H1 (cell line): ENCODE results near the gene TTLL5. TPM values are rescaled to one million over a fixed set of nuclear protein-coding genes. Genes with fewer than 3 reads are reported as not detected.

Experiments used
- CTCF ChIA-PET: fragments of 300-600 bp; sonication (Branson Sonifier 250); formaldehyde crosslinking; loops from one replicate; lab custom pipeline; 2021; ENCODE audit not compliant: partially characterized antibody; lab: Charles Lee
- POLR2A ChIA-PET: fragments of 300-600 bp; sonication (Branson Sonifier 250); formaldehyde crosslinking; loops from one replicate; lab custom pipeline; 2021; ENCODE audit warnings: inconsistent platforms; ENCODE audit not compliant: partially characterized antibody; lab: Charles Lee
- DNase-seq, 2 experiments: peaks; one replicate each; pipeline versions ENCODE4 v3.0.0 to v3.0.0-alpha.2; 2010 to 2022; ENCODE audit warnings: low spot score in 2 of 2, low read depth in 1 of 2, mixed read lengths in 1 of 2
- FAIRE-seq: peaks from 2 replicates; lab custom pipeline; 2011; peaks lifted over from hg19 to GRCh38; lab: Jason Lieb, UNC
- H2AFZ ChIP-seq: 2 replicates; pipeline ENCODE4 v1.8.1; 2012; ENCODE audit warnings: low read length, inconsistent platforms
- H2AK5ac ChIP-seq: 2 replicates; pipeline ENCODE4 v1.6.1; 2013; ENCODE audit warnings: low read depth, low read length
- H2BK120ac ChIP-seq: replicated peaks from 2 replicates; pipeline ENCODE3; 2013; ENCODE audit warnings: low read depth, low read length, inconsistent platforms
- H2BK12ac ChIP-seq: 2 replicates; pipeline ENCODE4 v1.6.1; 2013; ENCODE audit warnings: low read depth, low read length
- H2BK15ac ChIP-seq: 2 replicates; pipeline ENCODE4 v1.6.1; 2013; ENCODE audit warnings: low read length
- H2BK20ac ChIP-seq: 2 replicates; pipeline ENCODE4 v1.6.1; 2013; ENCODE audit warnings: low read length
- H2BK5ac ChIP-seq: 2 replicates; pipeline ENCODE4 v1.6.1; 2013; ENCODE audit warnings: low read depth, low read length
- H3K14ac ChIP-seq: 2 replicates; pipeline ENCODE4 v1.6.1; 2013; ENCODE audit warnings: inconsistent platforms; ENCODE audit not compliant: insufficient read length
- H3K18ac ChIP-seq: 2 replicates; pipeline ENCODE4 v1.6.1; 2013; ENCODE audit warnings: low read length; ENCODE audit errors: extremely low read depth
- H3K23ac ChIP-seq: 2 replicates; pipeline ENCODE4 v1.6.1; 2013; ENCODE audit warnings: inconsistent platforms; ENCODE audit not compliant: insufficient read length
- H3K23me2 ChIP-seq: 2 replicates; pipeline ENCODE4 v1.6.1; 2013; ENCODE audit warnings: low read depth, low read length
- H3K27ac ChIP-seq: 2 replicates; pipeline ENCODE4 v1.6.1; 2011; ENCODE audit warnings: low read depth, low read length, inconsistent platforms
- H3K27me3 ChIP-seq, 4 experiments: replicated peaks in 1 of 4; 1 replicate in 1 of 4; 2 replicates in 3 of 4; pipeline versions ENCODE4 v1.6.1 to v1.8.1; 2011 to 2013; ENCODE audit warnings: low read length in 3 of 4, mild to moderate bottlenecking in 3 of 4, inconsistent platforms in 2 of 4, mixed read lengths in 2 of 4, moderate library complexity in 1 of 4; ENCODE audit not compliant: control insufficient read depth in 3 of 4, insufficient read depth in 3 of 4; ENCODE audit errors: extremely low read depth in 1 of 4
- H3K36me3 ChIP-seq, 4 experiments: 2 replicates each; pipeline versions ENCODE4 v1.6.1 to v1.8.1; 2011 to 2013; ENCODE audit warnings: mild to moderate bottlenecking in 4 of 4, low read length in 3 of 4, moderate library complexity in 2 of 4, control low read depth in 1 of 4, inconsistent platforms in 1 of 4; ENCODE audit not compliant: insufficient read depth in 4 of 4, control insufficient read depth in 2 of 4
- H3K4ac ChIP-seq: replicated peaks from 2 replicates; pipeline ENCODE3; 2013; ENCODE audit warnings: low read length, low read depth, mixed read lengths, inconsistent platforms; ENCODE audit not compliant: insufficient read length
- H3K4me1 ChIP-seq, 4 experiments: replicated peaks in 1 of 4; 1 replicate in 1 of 4; 2 replicates in 3 of 4; pipeline versions ENCODE4 v1.6.1 to v1.8.1; 2011 to 2013; ENCODE audit warnings: low read length in 3 of 4, inconsistent platforms in 2 of 4, mixed read lengths in 1 of 4; ENCODE audit not compliant: insufficient read depth in 4 of 4, control insufficient read depth in 3 of 4
- H3K4me2 ChIP-seq, 2 experiments: 2 replicates each; pipeline versions ENCODE4 v1.6.1 to v1.8.1; 2011 to 2013; ENCODE audit warnings: low read depth in 2 of 2, low read length in 2 of 2, control low read depth in 1 of 2, inconsistent platforms in 1 of 2, mild to moderate bottlenecking in 1 of 2; ENCODE audit not compliant: insufficient read depth in 1 of 2
- H3K4me3 ChIP-seq, 4 experiments: fragments of 200-600, 300-600 bp in 1 of 4; sonication (generic), shearing (Covaris generic), sonication (Bioruptor Twin) in 1 of 4; 2 replicates each; pipeline versions ENCODE4 v1.5.1 to v1.8.1; 2011 to 2016; ENCODE audit warnings: low read length in 4 of 4, low read depth in 3 of 4, control low read depth in 2 of 4, inconsistent platforms in 2 of 4, mild to moderate bottlenecking in 2 of 4, mixed read lengths in 1 of 4, moderate library complexity in 1 of 4; ENCODE audit not compliant: insufficient read depth in 2 of 4; ENCODE audit errors: extremely low read depth in 1 of 4
- H3K56ac ChIP-seq: replicated peaks from 2 replicates; pipeline ENCODE3; 2013; ENCODE audit warnings: low read depth, mild to moderate bottlenecking, mixed read lengths, low read length, inconsistent platforms; ENCODE audit not compliant: insufficient read length
- H3K79me1 ChIP-seq: 2 replicates; pipeline ENCODE4 v1.6.1; 2013; ENCODE audit warnings: low read depth, low read length, control low read depth
- H3K79me2 ChIP-seq, 2 experiments: 2 replicates each; pipeline versions ENCODE4 v1.6.1 to v1.8.1; 2012 to 2013; ENCODE audit warnings: low read length in 2 of 2, mild to moderate bottlenecking in 2 of 2, inconsistent platforms in 1 of 2; ENCODE audit not compliant: insufficient read depth in 2 of 2, control insufficient read depth in 1 of 2
- H3K9ac ChIP-seq, 4 experiments: replicated peaks in 1 of 4; 1 replicate in 1 of 4; 2 replicates in 3 of 4; pipeline versions ENCODE4 v1.6.1 to v1.8.1; 2011 to 2013; ENCODE audit warnings: low read depth in 3 of 4, low read length in 3 of 4, control low read depth in 2 of 4, mild to moderate bottlenecking in 2 of 4, moderate library complexity in 2 of 4, inconsistent platforms in 1 of 4; ENCODE audit errors: extremely low read depth in 1 of 4
- H3K9me3 ChIP-seq, 2 experiments: 2 replicates each; pipeline versions ENCODE4 v1.6.1 to v1.8.1; 2012 to 2013; ENCODE audit warnings: mild to moderate bottlenecking in 2 of 2, moderate library complexity in 2 of 2, control low read depth in 1 of 2, inconsistent platforms in 1 of 2, low read depth in 1 of 2, low read length in 1 of 2, mixed read lengths in 1 of 2; ENCODE audit not compliant: insufficient read depth in 2 of 2
- H4K20me1 ChIP-seq, 2 experiments: replicated peaks in 1 of 2; 2 replicates each; pipeline versions ENCODE3 to v1.8.1; 2011 to 2013; ENCODE audit warnings: inconsistent platforms in 2 of 2, low read length in 2 of 2, mild to moderate bottlenecking in 1 of 2; ENCODE audit not compliant: insufficient read depth in 2 of 2, control insufficient read depth in 1 of 2
- H4K5ac ChIP-seq: 2 replicates; pipeline ENCODE4 v1.6.1; 2013; ENCODE audit warnings: low read length, low read depth, mixed read lengths, inconsistent platforms; ENCODE audit not compliant: insufficient read length
- H4K8ac ChIP-seq: 2 replicates; pipeline ENCODE4 v1.8.0; 2013; ENCODE audit warnings: mild to moderate bottlenecking, moderate library complexity, low read length, inconsistent platforms; ENCODE audit not compliant: insufficient read depth; ENCODE audit errors: extremely low read depth
- H4K91ac ChIP-seq: replicated peaks from 2 replicates; pipeline ENCODE3; 2013; ENCODE audit warnings: low read length, mixed read lengths, inconsistent platforms; ENCODE audit not compliant: insufficient read length
- GABPA ChIP-seq: IDR thresholded peaks from 2 replicates; pipeline ENCODE4 v1.6.1; 2011; ENCODE audit warnings: mild to moderate bottlenecking, low read length, moderate library complexity, borderline replicate concordance; ENCODE audit not compliant: insufficient read depth
- GTF2F1 ChIP-seq: IDR thresholded peaks from 2 replicates; pipeline ENCODE4 v1.6.1; 2012; ENCODE audit warnings: low read depth, low read length, improper control_type of control experiment, borderline replicate concordance
- MAX ChIP-seq: IDR thresholded peaks from 2 replicates; pipeline ENCODE4 v1.6.1; 2012; ENCODE audit warnings: inconsistent platforms
- NANOG ChIP-seq: IDR thresholded peaks from 2 replicates; pipeline ENCODE4 v1.6.1; 2011; ENCODE audit warnings: low read length, low read depth, mild to moderate bottlenecking, inconsistent platforms; ENCODE audit not compliant: insufficient read depth, poor library complexity, severe bottlenecking
- RFX5 ChIP-seq: IDR thresholded peaks from 2 replicates; pipeline ENCODE4 v1.6.1; 2011; ENCODE audit warnings: low read depth, low read length, improper control_type of control experiment, borderline replicate concordance
- SIX5 ChIP-seq: IDR thresholded peaks from 2 replicates; pipeline ENCODE4 v1.6.1; 2011; ENCODE audit warnings: mild to moderate bottlenecking, low read depth, low read length
- SP4 ChIP-seq: IDR thresholded peaks from 2 replicates; pipeline ENCODE4 v1.6.1; 2012; ENCODE audit warnings: low read length, inconsistent platforms
- SRF ChIP-seq: IDR thresholded peaks from 2 replicates; pipeline ENCODE4 v1.6.1; 2011; ENCODE audit warnings: mild to moderate bottlenecking, low read depth, low read length, moderate library complexity
- TAF1 ChIP-seq: IDR thresholded peaks from 2 replicates; pipeline ENCODE4 v1.6.1; 2011; ENCODE audit warnings: mild to moderate bottlenecking, low read depth, low read length
- WGBS, 2 experiments: shearing (Covaris generic) in 1 of 2; methylation state at CpG; one replicate each; pipeline versions ENCODE4 v1.1.6 to v1.1.7; 2013 to 2015; ENCODE audit warnings: low lambda C conversion rate in 2 of 2, mixed read lengths in 2 of 2, inconsistent platforms in 1 of 2, low coverage in 1 of 2, missing lambda C conversion rate in 1 of 2; ENCODE audit not compliant: insufficient replicate concordance in 2 of 2, insufficient coverage in 1 of 2, insufficient read length in 1 of 2; ENCODE audit errors: extremely low coverage in 1 of 2, missing lambda C conversion rate in 1 of 2; 5-methylcytosine and 5-hydroxymethylcytosine counted together
- polyA plus RNA-seq, 7 experiments: library from polyadenylated mRNA; depleted of rRNA in 3 of 7; stranded (reverse) in 5 of 7; unstranded in 2 of 7; fragments of >200 nt in 5 of 7; fragments of 200-250 nt in 2 of 7; gene quantifications; 1 replicate in 5 of 7; 2 replicates in 1 of 7; 4 replicates in 1 of 7; pipeline versions ENCODE4 v1.2.1 to v1.2.3, GENCODE V29; 2011 to 2013; ENCODE audit warnings: missing spikeins in 2 of 7, mixed read lengths in 2 of 7
- total RNA-seq: library from RNA; stranded (reverse); fragmentation: NEBNext Ultra II Directional; extraction: Animal tissue kit (Norgen Biotek cat#: 25700); gene quantifications from 2 replicates; pipeline ENCODE4 v1.2.1, GENCODE V29; 2021
- TF ChIP-seq, protein P1 (sequence below): IDR thresholded peaks from 2 replicates; pipeline ENCODE4 v1.6.1; 2012; ENCODE audit warnings: low read length, inconsistent platforms

Gene TTLL5
- total and polyA plus RNA-seq, 2 of the 8 experiments (the other 6 are each of a cell fraction or from before 2014, with no cell fraction given) = 16.1 to 45.9 TPM

GRCh38 chr14:75987201-75987970 lies 326.3 kb downstream of the TTLL5 start:
- Histone ChIP-seq H2BK20ac (no peak overlapping the region), H3K4me2 (no peak overlapping the region; a peak in 1 of 4 replicates), H3K4me1 (peaks cover 0 to 5% (median under 1%) of the 10 kb centered on the region in 4 experiments; a peak in 3 of 7 replicates), H3K27me3 (peaks cover 0 to 18% (median 10%) of the 10 kb centered on the region in 4 experiments; a peak in 4 of 7 replicates), H4K8ac (no peak overlapping the region), H3K79me2 (no peaks in the 10 kb centered on the region), H3K27ac (no peak overlapping the region), H2BK120ac (no peak overlapping the region), H4K20me1 (no peaks in the 10 kb centered on the region), H2BK12ac (no peak overlapping the region), H3K18ac (no peak overlapping the region), H3K9ac (no peak overlapping the region), H3K4me3 (no peak overlapping the region), H3K23me2 (peaks cover 5% of the 10 kb centered on the region; the same call in 1 of the 2 replicates), H2BK5ac (no peak overlapping the region), H2AK5ac (no peak overlapping the region), H3K4ac (no peak overlapping the region), H3K79me1 (no peaks in the 10 kb centered on the region), H3K23ac (no peak overlapping the region), H2AFZ (no peak overlapping the region), H4K91ac (no peak overlapping the region), H4K5ac (no peak overlapping the region), H3K36me3 (peaks cover 0 to 5% (median 2%) of the 10 kb centered on the region in 4 experiments; a peak in 4 of 8 replicates), H2BK15ac (no peak overlapping the region), H3K56ac (no peak overlapping the region), H3K9me3 (no peaks in the 10 kb centered on the region), H3K14ac (no peak overlapping the region)
- 87% methylated on average over 3 of the region's 3 CpGs; no CpG with 5 or more reads in 1 of the 2 experiments for WGBS, 2 experiments
- DNase-seq (no peak), FAIRE-seq (no peak)
- ChIA-PET POLR2A (interaction anchor here (2.3 kb wide), 1 partner anchor 13 kb away, joined by 6 read pairs; no protein-coding TSS in a partner anchor), CTCF (interaction anchor here (0.7 to 1.4 kb wide), 3 partner anchors 10 to 99 kb away, joined by 3 read pairs; no protein-coding TSS in a partner anchor)
- TF ChIP-seq SIX5 = no peak
- TF ChIP-seq SP4 = no peak
- TF ChIP-seq NANOG = no peak
- no peak for TF ChIP-seq RFX5
- TF ChIP-seq MAX = no peak
- no peak for TF ChIP-seq GTF2F1
- TF ChIP-seq, protein P1, sequence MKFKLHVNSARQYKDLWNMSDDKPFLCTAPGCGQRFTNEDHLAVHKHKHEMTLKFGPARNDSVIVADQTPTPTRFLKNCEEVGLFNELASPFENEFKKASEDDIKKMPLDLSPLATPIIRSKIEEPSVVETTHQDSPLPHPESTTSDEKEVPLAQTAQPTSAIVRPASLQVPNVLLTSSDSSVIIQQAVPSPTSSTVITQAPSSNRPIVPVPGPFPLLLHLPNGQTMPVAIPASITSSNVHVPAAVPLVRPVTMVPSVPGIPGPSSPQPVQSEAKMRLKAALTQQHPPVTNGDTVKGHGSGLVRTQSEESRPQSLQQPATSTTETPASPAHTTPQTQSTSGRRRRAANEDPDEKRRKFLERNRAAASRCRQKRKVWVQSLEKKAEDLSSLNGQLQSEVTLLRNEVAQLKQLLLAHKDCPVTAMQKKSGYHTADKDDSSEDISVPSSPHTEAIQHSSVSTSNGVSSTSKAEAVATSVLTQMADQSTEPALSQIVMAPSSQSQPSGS = no peak
- TF ChIP-seq GABPA = no peak
- TF ChIP-seq TAF1 = no peak
- no peak for TF ChIP-seq SRF
